Neuronal stem cell (in vitro differentiated cells): Measurements from ENCODE around the gene LGALS12.

Experiments
- DNase-seq: peaks from one replicate; pipeline ENCODE4 v3.0.0-alpha.2; 2013; ENCODE audit warnings: low spot score
- H2AFZ ChIP-seq: one replicate; pipeline ENCODE4 v1.6.1; 2013; ENCODE audit warnings: mild to moderate bottlenecking, low read length, inconsistent platforms
- H2AK5ac ChIP-seq: 2 replicates; pipeline ENCODE4 v1.6.1; 2013; ENCODE audit warnings: low read depth, mild to moderate bottlenecking, inconsistent platforms, low read length, moderate library complexity, mixed read lengths
- H2BK120ac ChIP-seq: 2 replicates; pipeline ENCODE4 v1.6.1; 2013; ENCODE audit warnings: low read depth, mild to moderate bottlenecking, inconsistent platforms, low read length, moderate library complexity, mixed read lengths
- H2BK12ac ChIP-seq: one replicate; pipeline ENCODE4 v1.6.1; 2013; ENCODE audit warnings: low read length, inconsistent platforms
- H2BK15ac ChIP-seq: 2 replicates; pipeline ENCODE4 v1.6.1; 2013; ENCODE audit warnings: mild to moderate bottlenecking, low read length, inconsistent platforms, mixed read lengths
- H2BK5ac ChIP-seq: one replicate; pipeline ENCODE4 v1.6.1; 2013; ENCODE audit warnings: inconsistent platforms, mild to moderate bottlenecking, low read length, moderate library complexity
- H3K14ac ChIP-seq: one replicate; pipeline ENCODE4 v1.6.1; 2013; ENCODE audit warnings: low read length, inconsistent platforms
- H3K18ac ChIP-seq: 2 replicates; pipeline ENCODE4 v1.6.1; 2013; ENCODE audit warnings: low read length, inconsistent platforms
- H3K23ac ChIP-seq: 2 replicates; pipeline ENCODE4 v1.6.1; 2013; ENCODE audit warnings: low read depth, mild to moderate bottlenecking, mixed read lengths, low read length, inconsistent platforms; ENCODE audit not compliant: poor library complexity
- H3K27ac ChIP-seq: replicated peaks from 3 replicates; pipeline ENCODE4 v1.5.1; 2013; ENCODE audit warnings: low read length, inconsistent platforms
- H3K27me3 ChIP-seq, 3 experiments: 2 replicates each; pipeline ENCODE4 v1.6.1; 2013; ENCODE audit warnings: low read length in 3 of 3, mild to moderate bottlenecking in 2 of 3, inconsistent platforms in 1 of 3, low read depth in 1 of 3, mixed read lengths in 1 of 3, moderate library complexity in 1 of 3; ENCODE audit not compliant: control insufficient read depth in 3 of 3, insufficient read depth in 3 of 3
- H3K36me3 ChIP-seq, 2 donors: replicated peaks in 1 of 2; 2 replicates each; pipeline ENCODE4 v1.6.1; 2013; ENCODE audit warnings: low read length in 2 of 2; ENCODE audit not compliant: control insufficient read depth in 2 of 2, insufficient read depth in 2 of 2
- H3K4ac ChIP-seq: 2 replicates; pipeline ENCODE4 v1.6.1; 2013; ENCODE audit warnings: inconsistent platforms, mild to moderate bottlenecking, low read length, moderate library complexity
- H3K4me1 ChIP-seq, 2 donors: 1 replicate in 1 of 2; 2 replicates in 1 of 2; pipeline ENCODE4 v1.6.1; 2013; ENCODE audit warnings: low read length in 2 of 2, low read depth in 1 of 2; ENCODE audit not compliant: control insufficient read depth in 2 of 2, insufficient read depth in 1 of 2
- H3K4me2 ChIP-seq: one replicate; pipeline ENCODE4 v1.6.1; 2013; ENCODE audit warnings: mild to moderate bottlenecking, low read length, inconsistent platforms; ENCODE audit not compliant: insufficient read depth, poor library complexity, severe bottlenecking
- H3K4me3 ChIP-seq, 2 donors: 2 replicates each; pipeline ENCODE4 v1.5.1; 2013; ENCODE audit warnings: low read length in 2 of 2, mild to moderate bottlenecking in 2 of 2, inconsistent platforms in 1 of 2, moderate library complexity in 1 of 2
- H3K79me1 ChIP-seq: one replicate; pipeline ENCODE4 v1.6.1; 2013; ENCODE audit warnings: low read depth, mild to moderate bottlenecking, inconsistent platforms, low read length, moderate library complexity
- H3K9ac ChIP-seq: one replicate; pipeline ENCODE4 v1.6.1; 2013; ENCODE audit warnings: mild to moderate bottlenecking, low read depth, low read length, inconsistent platforms; ENCODE audit not compliant: poor library complexity
- H3K9me3 ChIP-seq, 2 donors: replicated peaks in 1 of 2; 2 replicates each; pipeline versions ENCODE3 to v1.6.1; 2013; ENCODE audit warnings: low read length in 2 of 2, mild to moderate bottlenecking in 2 of 2, inconsistent platforms in 1 of 2, low read depth in 1 of 2, mixed read lengths in 1 of 2, moderate library complexity in 1 of 2; ENCODE audit not compliant: control insufficient read depth in 2 of 2, insufficient read depth in 1 of 2
- H4K8ac ChIP-seq: one replicate; pipeline ENCODE4 v1.6.1; 2013; ENCODE audit warnings: low read depth, mild to moderate bottlenecking, inconsistent platforms, low read length, moderate library complexity
- H4K91ac ChIP-seq: one replicate; pipeline ENCODE4 v1.6.1; 2013; ENCODE audit warnings: low read length, low read depth, mild to moderate bottlenecking, inconsistent platforms; ENCODE audit not compliant: poor library complexity
- WGBS, 2 donors: extraction: QIAGEN DNeasy Blood & Tissue Kit; methylation state at CpG; one replicate each; pipeline ENCODE4 v1.1.7; 2013; ENCODE audit warnings: missing lambda C conversion rate in 2 of 2, mixed read lengths in 1 of 2; ENCODE audit not compliant: insufficient read length in 2 of 2, insufficient replicate concordance in 1 of 2; ENCODE audit errors: extremely low coverage in 2 of 2; 5-methylcytosine and 5-hydroxymethylcytosine counted together

LGALS12 gene

DNA sequence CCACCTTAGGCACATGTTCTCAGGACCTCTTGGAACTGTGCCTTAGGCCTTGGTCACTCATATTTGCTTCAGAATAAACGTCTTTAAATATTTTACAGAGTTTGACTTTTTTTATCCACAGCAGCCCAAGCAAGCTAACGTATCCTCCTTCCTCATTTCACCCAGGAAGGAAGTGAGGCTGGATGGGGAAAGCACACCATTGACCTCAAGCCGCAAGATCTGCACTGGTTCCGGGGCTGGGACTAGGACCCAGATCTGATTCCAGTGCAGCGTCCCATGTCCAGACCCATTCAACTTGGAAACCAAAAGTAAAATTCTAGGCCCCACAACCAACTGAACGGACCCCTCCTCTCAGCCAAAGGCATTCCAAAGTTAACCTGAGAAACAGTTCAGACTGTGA, 2.4 kb upstream of the LGALS12 start:
- H2BK15ac ChIP-seq: no peak overlapping the region
- H4K91ac ChIP-seq: no peak overlapping the region
- no peak overlapping the region for H3K18ac ChIP-seq
- H2BK5ac ChIP-seq: no peak overlapping the region
- no peak overlapping the region for H2BK12ac ChIP-seq
- no peak overlapping the region for H3K4me3 ChIP-seq
- no peak overlapping the region for H2AK5ac ChIP-seq
- no peaks in the 10 kb centered on the region for H3K4me1 ChIP-seq
- H3K36me3 ChIP-seq: no peaks in the 10 kb centered on the region
- no CpG with 5 or more reads among the region's 6 CpGs for WGBS, 2 donors
- H3K79me1 ChIP-seq: no peaks in the 10 kb centered on the region
- no peak overlapping the region for H2AFZ ChIP-seq
- H3K4ac ChIP-seq: no peak overlapping the region
- no peak overlapping the region for H3K9ac ChIP-seq
- H3K23ac ChIP-seq: no peak overlapping the region
- H3K4me2 ChIP-seq: no peak overlapping the region
- DNase-seq: no peak
- H4K8ac ChIP-seq: no peak overlapping the region
- no peak overlapping the region for H3K27ac ChIP-seq
- H2BK120ac ChIP-seq: no peak overlapping the region
- H3K14ac ChIP-seq: no peak overlapping the region
- H3K27me3 ChIP-seq: no peaks in the 10 kb centered on the region
- no peaks in the 10 kb centered on the region for H3K9me3 ChIP-seq

DNA sequence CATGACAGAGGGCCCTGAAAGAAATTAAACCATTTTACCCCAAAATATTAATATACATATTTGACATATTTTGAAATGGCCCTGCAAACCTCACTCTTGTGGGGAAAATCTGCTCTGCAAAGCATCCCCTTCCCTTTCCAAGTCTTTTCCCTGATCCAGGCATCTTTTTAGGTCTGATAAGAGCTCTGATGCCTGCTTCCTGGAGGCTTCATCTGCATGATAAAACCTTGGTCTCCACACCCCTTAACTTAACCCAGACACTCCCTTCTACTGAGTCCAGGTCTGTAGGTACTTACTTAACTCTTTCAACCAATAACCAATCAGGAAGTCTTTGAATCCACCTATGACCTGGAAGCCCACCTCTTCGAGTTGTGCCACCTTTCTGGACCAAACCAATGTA, 1.8 kb upstream of the LGALS12 start:
- H3K36me3 ChIP-seq: no peaks in the 10 kb centered on the region
- no peaks in the 10 kb centered on the region for H3K9me3 ChIP-seq
- H2BK15ac ChIP-seq: no peak overlapping the region
- no peak overlapping the region for H2AFZ ChIP-seq
- H2BK120ac ChIP-seq: no peak overlapping the region
- H3K27ac ChIP-seq: no peak overlapping the region
- H2BK5ac ChIP-seq: no peak overlapping the region
- H3K4ac ChIP-seq: no peak overlapping the region
- H3K27me3 ChIP-seq: no peaks in the 10 kb centered on the region
- H4K91ac ChIP-seq: no peak overlapping the region
- no CpG with 5 or more reads among the region's 1 CpG for WGBS, 2 donors
- no peak overlapping the region for H3K14ac ChIP-seq
- no peak overlapping the region for H3K23ac ChIP-seq
- H3K4me3 ChIP-seq: no peak overlapping the region
- H3K9ac ChIP-seq: no peak overlapping the region
- no peak overlapping the region for H2AK5ac ChIP-seq
- H3K79me1 ChIP-seq: no peaks in the 10 kb centered on the region
- no peak overlapping the region for H3K18ac ChIP-seq
- H2BK12ac ChIP-seq: no peak overlapping the region
- H4K8ac ChIP-seq: no peak overlapping the region
- DNase-seq: no peak
- no peaks in the 10 kb centered on the region for H3K4me1 ChIP-seq
- no peak overlapping the region for H3K4me2 ChIP-seq

DNA sequence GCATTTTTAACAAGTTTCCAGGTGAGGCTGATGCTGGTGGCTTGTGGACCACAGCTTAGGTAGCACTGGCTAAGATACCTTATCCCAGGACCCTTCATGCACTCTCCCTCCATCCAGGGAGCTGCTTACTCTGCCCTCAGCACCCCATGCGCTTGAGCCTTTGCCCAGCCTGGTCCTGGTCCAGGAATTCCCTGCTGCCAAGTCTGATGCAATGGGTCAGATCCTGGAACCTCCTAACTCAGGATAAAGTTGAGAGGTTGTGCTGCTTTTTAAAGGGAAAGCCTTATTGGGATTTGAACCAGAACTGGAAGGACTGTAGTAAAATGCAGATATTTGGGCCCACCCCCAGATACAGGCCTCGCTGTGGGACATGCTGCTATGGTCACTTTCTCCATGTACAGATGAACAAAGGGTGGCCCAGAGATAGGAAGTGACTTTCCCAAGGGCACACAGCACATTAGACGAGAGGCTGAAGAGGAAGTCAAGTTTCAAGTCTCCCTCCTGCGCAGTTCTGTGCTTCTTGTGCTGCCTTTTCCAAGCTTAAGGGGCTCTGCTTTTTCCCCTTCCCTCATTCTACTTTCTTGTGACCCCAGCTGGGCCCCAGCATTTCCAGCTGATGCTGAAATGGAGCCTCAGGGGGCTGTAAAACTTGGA, 824 bp upstream of the LGALS12 start:
- H3K9me3 ChIP-seq: no peaks in the 10 kb centered on the region
- peaks cover 0 to 4% (median 0%) of the 10 kb centered on the region in 3 experiments for H3K27me3 ChIP-seq
- H3K27ac ChIP-seq: no peak overlapping the region
- no peaks in the 10 kb centered on the region for H3K4me1 ChIP-seq
- no peak overlapping the region for H2AFZ ChIP-seq
- peak overlapping the region; percentile 7 for H3K18ac ChIP-seq
- H3K23ac ChIP-seq: no peak overlapping the region
- H3K36me3 ChIP-seq: no peaks in the 10 kb centered on the region
- no peak overlapping the region for H3K14ac ChIP-seq
- H3K9ac ChIP-seq: no peak overlapping the region
- no peak overlapping the region for H4K91ac ChIP-seq
- no peak overlapping the region for H3K4me3 ChIP-seq
- H2BK12ac ChIP-seq: no peak overlapping the region
- DNase-seq: no peak
- no peaks in the 10 kb centered on the region for H3K79me1 ChIP-seq
- no CpG with 5 or more reads among the region's 4 CpGs for WGBS, 2 donors
- no peak overlapping the region for H2BK5ac ChIP-seq
- H2AK5ac ChIP-seq: no peak overlapping the region
- no peak overlapping the region for H3K4me2 ChIP-seq
- no peak overlapping the region for H4K8ac ChIP-seq
- H2BK15ac ChIP-seq: no peak overlapping the region
- H3K4ac ChIP-seq: no peak overlapping the region
- H2BK120ac ChIP-seq: no peak overlapping the region

DNA sequence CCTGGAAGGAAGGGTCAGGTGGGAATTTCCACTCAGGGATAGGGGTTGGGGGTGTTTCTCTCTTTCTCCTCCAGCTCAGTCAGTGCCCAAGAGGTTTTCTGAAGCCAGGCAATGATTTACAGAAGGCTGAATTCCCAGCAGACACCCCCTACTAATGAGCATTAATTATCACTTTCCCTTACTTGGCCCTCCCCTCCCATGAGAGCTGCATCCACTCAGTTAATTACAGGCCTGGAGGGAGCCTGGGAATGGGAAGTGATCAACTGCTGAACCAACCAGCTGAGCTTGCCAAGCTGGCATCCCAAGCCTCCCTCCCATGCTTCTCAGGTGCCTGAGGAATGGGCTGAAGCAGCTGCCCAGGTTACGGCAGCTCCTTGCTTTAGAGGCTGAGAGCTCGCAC, 992 bp downstream of the LGALS12 start:
- no peak overlapping the region for H3K18ac ChIP-seq
- peaks cover 1% of the 10 kb centered on the region for H3K79me1 ChIP-seq
- H3K4me3 ChIP-seq: no peak overlapping the region
- no peak overlapping the region for H4K8ac ChIP-seq
- H3K14ac ChIP-seq: no peak overlapping the region
- DNase-seq: no peak
- no peak overlapping the region for H2BK5ac ChIP-seq
- H2BK15ac ChIP-seq: no peak overlapping the region
- no peak overlapping the region for H3K4ac ChIP-seq
- peaks cover 0 to 13% of the 10 kb centered on the region in 2 donors for H3K4me1 ChIP-seq
- no peak overlapping the region for H2AK5ac ChIP-seq
- no peak overlapping the region for H3K27ac ChIP-seq
- peaks cover 0 to 11% (median 0%) of the 10 kb centered on the region in 3 experiments for H3K27me3 ChIP-seq
- H4K91ac ChIP-seq: no peak overlapping the region
- H2AFZ ChIP-seq: no peak overlapping the region
- no peak overlapping the region for H2BK12ac ChIP-seq
- H2BK120ac ChIP-seq: no peak overlapping the region
- H3K9ac ChIP-seq: no peak overlapping the region
- no peaks in the 10 kb centered on the region for H3K36me3 ChIP-seq
- no peak overlapping the region for H3K4me2 ChIP-seq
- no peaks in the 10 kb centered on the region for H3K9me3 ChIP-seq
- H3K23ac ChIP-seq: no peak overlapping the region
- no CpG with 5 or more reads among the region's 2 CpGs for WGBS, 2 donors
